IPS-20b (cell line): ENCODE measurements around the gene DDX24.

Source experiments
- H3K27ac ChIP-seq: one replicate; pipeline ENCODE4 v1.5.1; 2013; ENCODE audit warnings: low read length
- H3K27me3 ChIP-seq: 2 replicates; pipeline ENCODE4 v1.6.1; 2013; ENCODE audit warnings: mild to moderate bottlenecking, low read length, inconsistent platforms; ENCODE audit not compliant: insufficient read depth
- H3K36me3 ChIP-seq: 2 replicates; pipeline ENCODE4 v1.6.1; 2013; ENCODE audit warnings: low read depth, mild to moderate bottlenecking, inconsistent platforms, low read length, moderate library complexity; ENCODE audit not compliant: insufficient read depth
- H3K4me1 ChIP-seq: 2 replicates; pipeline ENCODE4 v1.6.1; 2013; ENCODE audit warnings: mild to moderate bottlenecking, control low read depth, inconsistent platforms, low read length, moderate library complexity; ENCODE audit not compliant: insufficient read depth
- H3K4me3 ChIP-seq: 2 replicates; pipeline ENCODE4 v1.5.1; 2013; ENCODE audit warnings: mild to moderate bottlenecking, low read length, inconsistent platforms
- H3K9ac ChIP-seq: 2 replicates; pipeline ENCODE4 v1.6.1; 2013; ENCODE audit warnings: low read depth, mild to moderate bottlenecking, inconsistent platforms, low read length, moderate library complexity
- H3K9me3 ChIP-seq: 2 replicates; pipeline ENCODE4 v1.6.1; 2013; ENCODE audit warnings: mild to moderate bottlenecking, low read depth, low read length, inconsistent platforms; ENCODE audit not compliant: insufficient read depth

Gene DDX24

GRCh38 chr14:94010625-94011024 lies 70.4 kb downstream of the DDX24 start:
- H3K9me3 ChIP-seq, result no peaks in the 10 kb centered on the region
- H3K36me3 ChIP-seq, result no peaks in the 10 kb centered on the region
- H3K4me1 ChIP-seq, result no peaks in the 10 kb centered on the region
- no peak overlapping the region for H3K9ac ChIP-seq
- no peak overlapping the region for H3K4me3 ChIP-seq
- H3K27ac ChIP-seq, result no peak overlapping the region
- H3K27me3 ChIP-seq, result no peaks in the 10 kb centered on the region

GRCh38 chr14:94009767-94010166 lies 71.2 kb downstream of the DDX24 start:
- H3K9ac ChIP-seq, result no peak overlapping the region
- no peak overlapping the region for H3K4me3 ChIP-seq
- H3K27me3 ChIP-seq, result no peaks in the 10 kb centered on the region
- no peaks in the 10 kb centered on the region for H3K9me3 ChIP-seq
- H3K36me3 ChIP-seq, result no peaks in the 10 kb centered on the region
- H3K27ac ChIP-seq, result no peak overlapping the region
- H3K4me1 ChIP-seq, result no peaks in the 10 kb centered on the region

DNA sequence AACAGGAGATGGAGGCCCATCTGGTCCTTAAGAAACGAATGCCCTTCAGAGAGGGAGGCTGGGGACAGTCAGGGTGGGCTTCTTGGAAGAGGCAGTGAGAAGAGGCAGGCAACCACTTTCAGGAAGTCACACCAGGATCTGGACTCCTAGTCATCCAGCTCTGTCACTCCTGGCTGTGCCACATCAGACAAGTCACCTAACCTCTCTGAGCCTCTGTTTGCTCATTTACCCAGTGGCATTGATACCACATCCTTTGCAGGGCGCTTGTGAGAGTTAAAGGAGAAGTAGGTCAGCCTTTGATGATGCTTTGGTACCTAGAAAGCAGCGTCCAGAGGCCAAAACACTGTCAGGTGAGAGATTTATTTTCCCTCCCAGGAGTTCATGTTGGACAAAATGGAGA lies 72.8 kb downstream of the DDX24 start:
- H3K36me3 ChIP-seq, result no peaks in the 10 kb centered on the region
- H3K27me3 ChIP-seq, result no peaks in the 10 kb centered on the region
- H3K4me3 ChIP-seq, result no peak overlapping the region
- no peaks in the 10 kb centered on the region for H3K4me1 ChIP-seq
- no peak overlapping the region for H3K9ac ChIP-seq
- H3K27ac ChIP-seq, result no peak overlapping the region
- H3K9me3 ChIP-seq, result no peaks in the 10 kb centered on the region

DNA sequence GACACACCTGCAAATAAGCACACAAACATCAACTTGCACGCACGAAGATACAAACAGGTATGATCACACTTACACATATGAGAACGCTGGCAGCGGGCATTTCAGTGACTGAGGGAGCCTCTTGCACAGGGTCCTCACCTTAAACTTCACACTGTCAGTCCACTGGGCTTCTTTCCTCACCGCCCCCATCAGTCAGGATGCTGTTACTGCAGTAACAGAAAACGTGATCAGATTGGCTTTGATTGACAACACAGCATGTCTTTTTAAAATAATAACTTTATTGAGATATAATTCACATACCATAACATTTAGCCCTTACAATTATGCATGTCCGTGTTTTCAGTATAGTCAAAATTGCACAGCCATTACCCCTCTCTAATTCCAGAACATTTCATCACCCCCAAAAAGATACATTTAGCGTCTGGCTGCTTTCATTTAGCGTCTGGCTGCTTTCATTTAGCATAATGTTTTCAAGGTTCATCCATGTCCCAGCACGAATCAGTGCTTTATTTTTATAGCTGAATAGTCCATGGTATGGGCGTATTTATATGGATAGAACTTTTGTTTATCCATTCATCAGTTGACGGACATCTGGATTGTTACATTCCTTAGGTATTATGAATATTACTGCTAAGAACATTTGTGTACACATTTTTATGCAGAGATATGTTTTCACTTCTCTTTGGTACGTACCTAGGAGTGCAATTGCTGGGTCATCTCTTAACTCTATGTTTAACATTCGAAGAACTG lies 75.5 kb downstream of the DDX24 start:
- Histone ChIP-seq H3K9me3 (no peaks in the 10 kb centered on the region), H3K27me3 (peaks cover 7% of the 10 kb centered on the region), H3K27ac (no peak overlapping the region), H3K4me1 (no peaks in the 10 kb centered on the region), H3K36me3 (no peaks in the 10 kb centered on the region), H3K9ac (no peak overlapping the region), H3K4me3 (no peak overlapping the region)

DNA sequence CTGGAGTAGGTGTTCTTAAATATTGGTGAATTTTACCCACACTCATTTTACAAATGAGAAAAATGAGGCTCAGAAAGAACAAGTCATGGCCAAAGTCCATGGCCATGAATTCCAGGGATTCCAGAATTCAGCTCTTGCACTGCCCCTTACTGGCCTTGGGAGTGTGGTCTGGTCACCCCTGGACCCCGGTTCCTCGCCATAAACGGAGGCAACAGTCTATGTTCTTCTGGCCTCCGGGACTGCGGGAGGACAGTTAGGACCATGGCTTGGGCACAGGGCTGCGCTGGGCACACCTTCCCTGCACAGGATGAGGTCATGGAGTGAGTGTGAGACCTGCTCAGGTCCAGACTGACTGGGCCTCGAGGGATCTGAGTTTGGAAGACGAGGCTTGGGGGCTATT lies 77.0 kb downstream of the DDX24 start:
- Histone ChIP-seq H3K4me3 (no peak overlapping the region), H3K27me3 (peaks cover 7% of the 10 kb centered on the region), H3K9ac (no peak overlapping the region), H3K9me3 (no peaks in the 10 kb centered on the region), H3K4me1 (no peaks in the 10 kb centered on the region), H3K36me3 (no peaks in the 10 kb centered on the region), H3K27ac (no peak overlapping the region)

DNA sequence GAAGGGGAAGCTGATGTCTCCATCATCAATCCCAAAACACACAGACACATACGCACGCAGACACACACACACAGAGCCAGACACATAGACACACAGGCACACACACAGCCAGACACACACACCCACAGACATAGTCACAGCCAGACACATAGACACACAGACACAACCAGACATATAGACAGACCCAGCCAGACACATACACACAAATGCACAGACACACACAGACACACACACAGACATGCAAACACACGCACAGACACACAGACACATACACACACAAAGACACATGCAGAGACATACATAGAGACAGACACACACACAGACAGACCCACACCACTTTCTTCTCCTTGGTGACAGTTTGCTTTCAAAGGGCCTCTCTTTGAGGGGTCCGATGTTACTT lies 77.6 kb downstream of the DDX24 start:
- no peak overlapping the region for H3K27ac ChIP-seq
- no peak overlapping the region for H3K4me3 ChIP-seq
- peaks cover 7% of the 10 kb centered on the region for H3K27me3 ChIP-seq
- H3K9me3 ChIP-seq, result no peaks in the 10 kb centered on the region
- no peaks in the 10 kb centered on the region for H3K4me1 ChIP-seq
- no peak overlapping the region for H3K9ac ChIP-seq
- no peaks in the 10 kb centered on the region for H3K36me3 ChIP-seq

DNA sequence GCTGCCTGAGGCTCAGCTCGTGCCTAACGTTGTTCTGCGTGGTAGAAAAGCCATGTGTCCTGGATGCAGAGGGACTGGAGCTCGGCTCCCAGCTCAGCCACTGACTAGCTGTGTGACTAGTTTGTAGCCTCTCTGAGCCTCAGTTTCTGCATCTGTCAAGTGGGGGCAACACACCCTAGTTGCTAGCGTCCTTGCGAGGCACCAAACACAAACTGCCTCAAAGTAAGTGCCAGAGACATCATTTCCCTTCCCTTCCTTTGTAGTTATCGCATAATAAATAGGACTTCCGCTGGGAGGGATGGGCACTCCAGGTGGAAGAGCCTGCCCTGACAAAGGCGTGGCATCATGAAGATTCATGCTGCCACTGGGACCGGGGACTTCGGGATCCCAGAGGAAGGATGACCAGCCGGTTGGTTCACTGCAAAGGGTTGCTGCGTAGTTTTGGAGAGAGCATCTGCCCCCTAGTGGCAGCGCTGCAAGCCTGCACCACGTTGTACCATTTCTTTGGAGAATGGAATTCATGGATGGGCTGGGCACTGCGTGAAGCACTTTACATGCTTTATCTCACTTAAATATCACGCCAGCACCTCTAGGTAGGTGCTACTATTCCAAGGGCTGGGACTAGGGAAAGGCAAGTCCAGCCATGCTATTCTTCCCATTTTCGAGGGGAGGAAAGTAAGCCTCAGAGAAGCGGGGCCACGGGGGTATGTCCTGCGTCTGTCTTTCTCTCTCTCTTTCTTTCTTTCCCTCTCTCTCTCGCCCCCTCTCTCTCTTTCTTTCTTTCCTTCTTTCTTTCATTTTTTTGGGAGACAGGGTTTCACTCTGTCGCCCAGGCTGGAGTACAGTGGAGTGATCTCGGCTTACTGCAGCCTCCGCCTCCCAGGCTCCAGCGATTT lies 79.3 kb downstream of the DDX24 start:
- H3K27ac ChIP-seq, result no peak overlapping the region
- no peak overlapping the region for H3K4me3 ChIP-seq
- no peaks in the 10 kb centered on the region for H3K36me3 ChIP-seq
- H3K27me3 ChIP-seq, result peaks cover 7% of the 10 kb centered on the region
- H3K9me3 ChIP-seq, result no peaks in the 10 kb centered on the region
- no peak overlapping the region for H3K9ac ChIP-seq
- H3K4me1 ChIP-seq, result no peaks in the 10 kb centered on the region

DNA sequence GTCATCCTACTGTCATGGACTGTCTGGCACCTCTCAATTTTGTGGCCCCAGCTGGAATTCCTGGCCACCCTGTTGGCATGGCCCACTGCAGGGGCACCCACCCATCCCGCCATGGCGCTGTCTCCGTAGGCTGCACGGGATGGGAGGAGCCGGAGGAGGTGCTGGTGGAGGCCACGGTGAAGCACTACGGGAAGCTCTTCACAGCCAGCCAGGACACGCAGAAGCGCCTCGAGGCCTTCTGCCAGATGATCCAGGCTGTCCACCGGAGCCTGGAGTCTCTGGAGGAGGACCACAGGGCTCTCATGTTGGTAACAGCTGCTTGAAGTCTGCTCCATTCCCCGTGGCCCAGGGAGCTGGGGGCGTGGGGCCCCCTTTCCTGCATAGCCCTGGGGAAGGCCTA lies 80.0 kb downstream of the DDX24 start:
- Histone ChIP-seq H3K4me1 (no peaks in the 10 kb centered on the region), H3K36me3 (no peaks in the 10 kb centered on the region), H3K9ac (no peak overlapping the region), H3K27ac (no peak overlapping the region), H3K9me3 (no peaks in the 10 kb centered on the region), H3K27me3 (peaks cover 7% of the 10 kb centered on the region), H3K4me3 (no peak overlapping the region)

GRCh38 chr14:94000267-94000666 lies 80.7 kb downstream of the DDX24 start:
- no peaks in the 10 kb centered on the region for H3K36me3 ChIP-seq
- peaks cover 3% of the 10 kb centered on the region; the same call in 1 of the 2 replicates for H3K4me1 ChIP-seq
- no peak overlapping the region for H3K9ac ChIP-seq
- H3K27ac ChIP-seq, result no peak overlapping the region
- H3K4me3 ChIP-seq, result no peak overlapping the region
- no peaks in the 10 kb centered on the region for H3K9me3 ChIP-seq
- H3K27me3 ChIP-seq, result peaks cover 7% of the 10 kb centered on the region

- Histone ChIP-seq H3K27ac (no peak overlapping the region), H3K4me3 (no peak overlapping the region), H3K9me3 (no peaks in the 10 kb centered on the region), H3K9ac (no peak overlapping the region), H3K27me3 (peaks cover 7% of the 10 kb centered on the region), H3K36me3 (no peaks in the 10 kb centered on the region), H3K4me1 (peaks cover 3% of the 10 kb centered on the region; the same call in 1 of the 2 replicates)
These were observed 81.4 kb downstream of the DDX24 start for GRCh38 chr14:93999573-93999972.

GRCh38 chr14:93998871-93999403 lies 82.1 kb downstream of the DDX24 start:
- Histone ChIP-seq H3K4me1 (peaks cover 3% of the 10 kb centered on the region; the same call in 1 of the 2 replicates), H3K4me3 (no peak overlapping the region), H3K9ac (no peak overlapping the region), H3K27me3 (peaks cover 7% of the 10 kb centered on the region), H3K9me3 (no peaks in the 10 kb centered on the region), H3K36me3 (no peaks in the 10 kb centered on the region), H3K27ac (no peak overlapping the region)
